CD14-positive monocyte (primary cell): Measurements from ENCODE around the gene FADS2. TPM values are rescaled to one million over a fixed set of nuclear protein-coding genes. Genes with fewer than 3 reads are reported as not detected.

Experiments used
- DNase-seq, 3 donors: peaks; one replicate each; pipeline ENCODE4 v3.0.0-alpha.2; 2011 to 2022
- H2AFZ ChIP-seq: 2 replicates; pipeline ENCODE4 v1.6.0; 2012; ENCODE audit warnings: mild to moderate bottlenecking, low read depth, low read length, inconsistent platforms; ENCODE audit not compliant: insufficient read depth, poor library complexity, severe bottlenecking
- H3K27ac ChIP-seq, 2 donors: 1 replicate in 1 of 2; 2 replicates in 1 of 2; pipeline ENCODE4 v1.5.1; 2012 to 2013; ENCODE audit warnings: low read length in 2 of 2, control low read depth in 1 of 2, inconsistent platforms in 1 of 2, low read depth in 1 of 2, mild to moderate bottlenecking in 1 of 2
- H3K27me3 ChIP-seq, 2 donors: one replicate each; pipeline versions ENCODE4 v1.6.0 to v1.6.1; 2011 to 2013; ENCODE audit warnings: low read length in 2 of 2; ENCODE audit not compliant: control insufficient read depth in 2 of 2, insufficient read depth in 2 of 2
- H3K36me3 ChIP-seq, 2 donors: replicated peaks in 1 of 2; 1 replicate in 1 of 2; 2 replicates in 1 of 2; pipeline versions ENCODE4 v1.5.1 to v1.6.1; 2012 to 2013; ENCODE audit warnings: low read length in 2 of 2, control low read depth in 1 of 2, inconsistent platforms in 1 of 2, mild to moderate bottlenecking in 1 of 2; ENCODE audit not compliant: insufficient read depth in 2 of 2, control insufficient read depth in 1 of 2
- H3K4me1 ChIP-seq, 2 donors: 1 replicate in 1 of 2; 2 replicates in 1 of 2; pipeline versions ENCODE4 v1.5.1 to v1.6.1; 2012 to 2013; ENCODE audit warnings: low read length in 2 of 2, control low read depth in 1 of 2, inconsistent platforms in 1 of 2, mild to moderate bottlenecking in 1 of 2, moderate library complexity in 1 of 2; ENCODE audit not compliant: insufficient read depth in 2 of 2, control insufficient read depth in 1 of 2
- H3K4me2 ChIP-seq: replicated peaks from 2 replicates; pipeline ENCODE3; 2012; ENCODE audit warnings: low read length, moderate library complexity, mild to moderate bottlenecking; ENCODE audit not compliant: poor library complexity, severe bottlenecking; ENCODE audit errors: extremely low read depth
- H3K4me3 ChIP-seq, 3 experiments: fragments of 200-600 bp in 1 of 3; sonication (generic) in 1 of 3; replicated peaks in 1 of 3; 1 replicate in 2 of 3; 2 replicates in 1 of 3; pipeline ENCODE4 v1.5.1; 2011 to 2013; ENCODE audit warnings: low read length in 3 of 3, mild to moderate bottlenecking in 3 of 3, control low read depth in 2 of 3, low read depth in 2 of 3, inconsistent platforms in 1 of 3, moderate library complexity in 1 of 3
- H3K79me2 ChIP-seq: 2 replicates; pipeline ENCODE4 v1.6.0; 2012; ENCODE audit warnings: mild to moderate bottlenecking, control low read depth, inconsistent platforms, low read length, moderate library complexity; ENCODE audit not compliant: insufficient read depth
- H3K9ac ChIP-seq: 2 replicates; pipeline ENCODE4 v1.6.0; 2017; ENCODE audit warnings: low read length, mild to moderate bottlenecking; ENCODE audit not compliant: insufficient read depth, poor library complexity, severe bottlenecking
- H3K9me3 ChIP-seq, 2 donors: replicated peaks in 1 of 2; 1 replicate in 1 of 2; 2 replicates in 1 of 2; pipeline versions ENCODE4 v1.5.1 to v1.6.1; 2012 to 2013; ENCODE audit warnings: low read length in 2 of 2, control low read depth in 1 of 2; ENCODE audit not compliant: control insufficient read depth in 1 of 2, insufficient read depth in 1 of 2
- H4K20me1 ChIP-seq: 2 replicates; pipeline ENCODE4 v1.6.0; 2012; ENCODE audit warnings: mild to moderate bottlenecking, low read length, control low read depth, moderate library complexity; ENCODE audit not compliant: insufficient read depth
- H3K27ac Mint-ChIP-seq, 7 donors: one replicate each; pipeline ENCODE4 v1.8.0; 2020; ENCODE audit warnings: mild to moderate bottlenecking in 7 of 7, mixed read lengths in 7 of 7, moderate library complexity in 6 of 7, inconsistent platforms in 2 of 7
- H3K27me3 Mint-ChIP-seq, 3 donors: one replicate each; pipeline ENCODE4 v1.8.0; 2021 to 2022; ENCODE audit warnings: low read depth in 3 of 3, mild to moderate bottlenecking in 3 of 3, mixed read lengths in 3 of 3, moderate library complexity in 3 of 3, inconsistent platforms in 1 of 3
- H3K36me3 Mint-ChIP-seq, 2 donors: one replicate each; pipeline ENCODE4 v1.8.0; 2020; ENCODE audit warnings: mixed read lengths in 2 of 2, inconsistent platforms in 1 of 2, mild to moderate bottlenecking in 1 of 2
- H3K4me1 Mint-ChIP-seq: one replicate; pipeline ENCODE4 v1.8.0; 2020; ENCODE audit warnings: mild to moderate bottlenecking, mixed read lengths
- H3K4me3 Mint-ChIP-seq, 2 donors: one replicate each; pipeline ENCODE4 v1.8.0; 2020; ENCODE audit warnings: mild to moderate bottlenecking in 2 of 2, mixed read lengths in 2 of 2, moderate library complexity in 1 of 2
- H3K9me3 Mint-ChIP-seq, 7 donors: one replicate each; pipeline ENCODE4 v1.8.0; 2020 to 2022; ENCODE audit warnings: mixed read lengths in 7 of 7, mild to moderate bottlenecking in 6 of 7, moderate library complexity in 6 of 7, inconsistent platforms in 2 of 7
- CTCF ChIP-seq: fragments of 200-600 bp; IDR thresholded peaks from one replicate; pipeline ENCODE4 v1.8.0; 2022; ENCODE audit warnings: antibody characterized with exemption, mild to moderate bottlenecking
- WGBS: methylation state at CpG from one replicate; pipeline ENCODE4 v1.1.5; 2013; ENCODE audit warnings: missing lambda C conversion rate; ENCODE audit not compliant: insufficient coverage; 5-methylcytosine and 5-hydroxymethylcytosine counted together
- intact Hi-C, 2 donors: fragments of 100-400 bp; cut with micrococcal nuclease; formaldehyde crosslinking; loops; one replicate each; pipeline versions ENCODE4 v1.15.0 to v1.15.1; 2023
- polyA plus RNA-seq, 3 donors: library from polyadenylated mRNA; depleted of rRNA in 1 of 3; unstranded in 2 of 3; stranded (reverse) in 1 of 3; fragments of 300-500 nt in 2 of 3; fragments of >200 nt in 1 of 3; fragmentation: Illumina TruSeq in 2 of 3; gene quantifications; 1 replicate in 2 of 3; 2 replicates in 1 of 3; pipeline ENCODE4 v1.2.3, GENCODE V29; 2012 to 2021

The FADS2 gene
- polyA plus RNA-seq, 3 donors = 5.1 to 19.9 (median 6.4) TPM

GRCh38 chr11:61840371-61840770 lies 12.3 kb downstream of the FADS2 start:
- Mint-ChIP-seq H3K4me3 (no peak overlapping the region), H3K4me1 (peaks cover 13% of the 10 kb centered on the region), H3K27ac (no peak overlapping the region), H3K27me3 (peaks cover 0 to 3% (median 2%) of the 10 kb centered on the region in 3 donors), H3K9me3 (no peaks in the 10 kb centered on the region), H3K36me3 (peaks cover 31 to 74% of the 10 kb centered on the region in 2 donors)
- H3K4me2 ChIP-seq = no peak overlapping the region
- 94% methylated on average over 7 of the region's 7 CpGs for WGBS
- no peaks in the 10 kb centered on the region for H4K20me1 ChIP-seq
- H3K9ac ChIP-seq = no peak overlapping the region
- no peaks in the 10 kb centered on the region for H3K9me3 ChIP-seq
- H2AFZ ChIP-seq = no peak overlapping the region
- peaks cover 12 to 37% of the 10 kb centered on the region in 2 donors for H3K36me3 ChIP-seq
- H3K4me1 ChIP-seq = peaks cover 10 to 11% of the 10 kb centered on the region in 2 donors
- intact Hi-C loops = no loop called here
- H3K79me2 ChIP-seq = no peaks in the 10 kb centered on the region
- no peak for TF ChIP-seq CTCF
- H3K4me3 ChIP-seq = no peak overlapping the region
- no peaks in the 10 kb centered on the region for H3K27me3 ChIP-seq
- H3K27ac ChIP-seq = no peak overlapping the region
- DNase-seq = no peak

DNA sequence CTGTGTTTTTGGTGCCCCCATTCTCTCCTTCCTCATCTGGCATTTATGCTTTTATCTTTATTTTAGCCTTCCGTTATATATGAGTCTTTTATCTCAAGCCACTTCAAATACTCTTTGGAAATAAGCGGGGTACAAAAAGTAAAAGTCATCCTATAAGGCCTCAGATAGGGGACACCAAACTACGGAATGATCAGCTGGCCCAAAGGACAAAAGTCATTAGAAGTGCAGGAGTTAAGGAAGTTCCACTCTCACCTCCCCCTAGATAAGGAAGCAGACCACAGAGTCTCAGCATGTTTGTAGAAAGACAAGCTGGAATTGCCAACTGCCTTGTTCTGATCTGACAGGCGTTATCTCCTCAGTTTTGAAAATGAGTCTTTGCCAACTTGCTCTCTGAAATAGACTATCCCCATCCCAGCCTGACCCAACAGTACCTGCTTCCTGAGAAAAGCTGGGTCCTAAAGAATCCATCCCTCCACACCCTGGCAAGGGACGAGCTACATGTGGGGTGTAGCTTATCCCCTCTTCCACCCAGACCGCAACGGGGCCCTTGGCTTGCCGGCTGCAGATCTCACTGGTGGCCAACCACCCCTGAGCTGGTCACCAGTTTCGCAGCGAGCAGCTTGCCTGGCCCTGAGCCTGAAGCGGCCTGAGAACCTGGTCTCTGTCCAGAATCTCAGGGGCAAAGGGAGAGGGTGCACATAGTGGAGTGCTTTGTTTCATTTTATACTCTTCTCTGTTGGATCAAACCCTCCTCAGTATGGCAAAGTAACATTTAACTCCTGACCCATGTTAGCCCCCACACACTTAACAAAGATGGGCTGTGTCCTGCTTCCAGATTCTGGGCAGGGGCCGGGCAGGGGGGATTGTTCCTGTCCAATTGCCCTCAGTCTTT lies 13.8 kb downstream of the FADS2 start:
- Histone ChIP-seq H3K4me3 (no peak overlapping the region), H3K9ac (no peak overlapping the region), H2AFZ (no peak overlapping the region), H4K20me1 (no peaks in the 10 kb centered on the region), H3K27ac (no peak overlapping the region), H3K27me3 (no peaks in the 10 kb centered on the region), H3K9me3 (no peaks in the 10 kb centered on the region), H3K79me2 (no peaks in the 10 kb centered on the region), H3K4me2 (no peak overlapping the region), H3K36me3 (peaks cover 12 to 41% of the 10 kb centered on the region in 2 donors), H3K4me1 (no peaks in the 10 kb centered on the region)
- peaks cover 0 to 5% (median 3%) of the 10 kb centered on the region in 3 donors for H3K27me3 Mint-ChIP-seq
- H3K36me3 Mint-ChIP-seq = peaks cover 35 to 89% of the 10 kb centered on the region in 2 donors
- no peak for DNase-seq
- 98% methylated on average over 8 of the region's 12 CpGs for WGBS
- no peak overlapping the region for H3K4me3 Mint-ChIP-seq
- peak overlapping the region in 1 of 7 donors; percentile 13 for H3K27ac Mint-ChIP-seq
- TF ChIP-seq CTCF = no peak
- no peaks in the 10 kb centered on the region for H3K4me1 Mint-ChIP-seq
- intact Hi-C loops = no loop called here
- H3K9me3 Mint-ChIP-seq = no peaks in the 10 kb centered on the region
